Astrocyte (in vitro differentiated cells and primary cell): ENCODE results near the gene CYB561D2. TPM values are rescaled to one million over a fixed set of nuclear protein-coding genes. Genes with fewer than 3 reads are reported as not detected.

ENCODE experiments used
- DNase-seq: peaks from one replicate; pipeline ENCODE4 v3.0.0-alpha.2; 2010; ENCODE audit warnings: low read depth
- FAIRE-seq: peaks from 2 replicates; lab custom pipeline; 2011; peaks lifted over from hg19 to GRCh38; lab: Jason Lieb, UNC
- H2AFZ ChIP-seq: 2 replicates; pipeline ENCODE4 v1.6.0; 2012; ENCODE audit warnings: low read depth, low read length, inconsistent platforms
- H3K27ac ChIP-seq: 2 replicates; pipeline ENCODE4 v1.5.1; 2011; ENCODE audit warnings: low read depth, low read length, inconsistent platforms
- H3K27me3 ChIP-seq: 2 replicates; pipeline ENCODE4 v1.6.0; 2011; ENCODE audit warnings: low read length, inconsistent platforms; ENCODE audit not compliant: insufficient read depth
- H3K36me3 ChIP-seq: 2 replicates; pipeline ENCODE4 v1.5.1; 2011; ENCODE audit warnings: low read length, inconsistent platforms; ENCODE audit not compliant: insufficient read depth
- H3K4me1 ChIP-seq: 2 replicates; pipeline ENCODE4 v1.5.1; 2011; ENCODE audit warnings: low read length, inconsistent platforms; ENCODE audit not compliant: insufficient read depth
- H3K4me2 ChIP-seq: 2 replicates; pipeline ENCODE4 v1.6.0; 2012; ENCODE audit warnings: low read length, inconsistent platforms
- H3K4me3 ChIP-seq: 2 replicates; pipeline ENCODE4 v1.5.1; 2011; ENCODE audit warnings: low read depth, mild to moderate bottlenecking, low read length, inconsistent platforms; ENCODE audit not compliant: insufficient read depth
- H3K79me2 ChIP-seq: 2 replicates; pipeline ENCODE4 v1.6.0; 2012; ENCODE audit warnings: mild to moderate bottlenecking, low read length, inconsistent platforms; ENCODE audit not compliant: insufficient read depth
- H3K9ac ChIP-seq: 2 replicates; pipeline ENCODE4 v1.6.0; 2012; ENCODE audit warnings: mild to moderate bottlenecking, low read length, inconsistent platforms
- H3K9me3 ChIP-seq: 2 replicates; pipeline ENCODE4 v1.5.1; 2012; ENCODE audit warnings: low read depth, mild to moderate bottlenecking, low read length, inconsistent platforms; ENCODE audit not compliant: insufficient read depth
- H4K20me1 ChIP-seq: 2 replicates; pipeline ENCODE4 v1.6.0; 2012; ENCODE audit warnings: low read length, inconsistent platforms; ENCODE audit not compliant: insufficient read depth
- H3K27ac Mint-ChIP-seq: one replicate; pipeline ENCODE4 v1.8.0; 2021; ENCODE audit warnings: mild to moderate bottlenecking, mixed read lengths; ENCODE audit not compliant: unreplicated experiment
- H3K27me3 Mint-ChIP-seq: one replicate; pipeline ENCODE4 v1.8.0; 2021; ENCODE audit warnings: low read depth, mixed read lengths; ENCODE audit not compliant: unreplicated experiment
- H3K36me3 Mint-ChIP-seq: one replicate; pipeline ENCODE4 v1.8.0; 2021; ENCODE audit warnings: low read depth, mixed read lengths; ENCODE audit not compliant: unreplicated experiment
- H3K4me1 Mint-ChIP-seq: one replicate; pipeline ENCODE4 v1.8.0; 2021; ENCODE audit warnings: low read depth, mixed read lengths; ENCODE audit not compliant: unreplicated experiment
- H3K4me3 Mint-ChIP-seq: one replicate; pipeline ENCODE4 v1.8.0; 2021; ENCODE audit warnings: mild to moderate bottlenecking, moderate library complexity, mixed read lengths; ENCODE audit not compliant: unreplicated experiment
- H3K9me3 Mint-ChIP-seq: one replicate; pipeline ENCODE4 v1.8.0; 2021; ENCODE audit warnings: mild to moderate bottlenecking, mixed read lengths; ENCODE audit not compliant: unreplicated experiment
- EZH2 ChIP-seq: IDR thresholded peaks from 2 replicates; pipeline ENCODE4 v1.6.1; 2012; ENCODE audit warnings: mild to moderate bottlenecking, low read length, inconsistent platforms; ENCODE audit not compliant: insufficient read depth
- total RNA-seq: library from RNA; stranded (reverse); gene quantifications from 2 replicates; pipeline ENCODE4 v1.2.1, GENCODE V29; 2021
- TF ChIP-seq, protein P1 (sequence below): IDR thresholded peaks from 2 replicates; pipeline ENCODE4 v1.5.1; 2011; ENCODE audit warnings: low read depth, mild to moderate bottlenecking, inconsistent platforms, low read length, moderate library complexity; ENCODE audit not compliant: insufficient read depth

The CYB561D2 gene
- total RNA-seq, 1 donor from 2014 or later = 19.4 TPM

DNA sequence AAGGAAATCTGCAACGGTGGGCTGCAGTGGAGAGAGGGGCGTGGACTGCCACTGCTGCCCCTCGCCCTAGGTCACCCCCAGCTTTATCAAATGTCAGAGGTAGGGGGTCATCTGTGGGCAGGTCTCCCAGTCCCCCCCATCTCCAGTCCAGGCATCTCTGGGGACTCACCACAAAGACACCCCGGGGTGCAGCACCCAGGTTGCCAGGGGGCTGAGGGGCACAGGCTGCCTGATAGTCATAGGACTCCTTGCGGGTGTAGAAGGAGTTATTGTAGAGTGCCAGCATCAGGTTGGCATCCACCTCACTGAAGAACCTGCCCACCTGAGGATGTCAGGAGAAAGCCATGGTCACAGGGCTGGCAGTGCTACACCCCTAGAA is 15.2 kb downstream of the CYB561D2 start:
- no peaks in the 10 kb centered on the region for H3K4me1 Mint-ChIP-seq
- no peaks in the 10 kb centered on the region for H3K9me3 Mint-ChIP-seq
- Histone ChIP-seq H3K36me3 (no peaks in the 10 kb centered on the region), H3K9me3 (no peaks in the 10 kb centered on the region), H3K9ac (no peak overlapping the region), H3K4me3 (no peak overlapping the region), H2AFZ (no peak overlapping the region), H3K27ac (no peak overlapping the region), H3K79me2 (no peaks in the 10 kb centered on the region), H3K4me2 (peak overlapping the region; percentile 84), H3K27me3 (peaks cover 3% of the 10 kb centered on the region), H3K4me1 (peaks cover 3% of the 10 kb centered on the region), H4K20me1 (no peaks in the 10 kb centered on the region)
- H3K4me3 Mint-ChIP-seq = peak overlapping the region; percentile 27
- no peak for TF ChIP-seq EZH2
- TF ChIP-seq, protein P1, sequence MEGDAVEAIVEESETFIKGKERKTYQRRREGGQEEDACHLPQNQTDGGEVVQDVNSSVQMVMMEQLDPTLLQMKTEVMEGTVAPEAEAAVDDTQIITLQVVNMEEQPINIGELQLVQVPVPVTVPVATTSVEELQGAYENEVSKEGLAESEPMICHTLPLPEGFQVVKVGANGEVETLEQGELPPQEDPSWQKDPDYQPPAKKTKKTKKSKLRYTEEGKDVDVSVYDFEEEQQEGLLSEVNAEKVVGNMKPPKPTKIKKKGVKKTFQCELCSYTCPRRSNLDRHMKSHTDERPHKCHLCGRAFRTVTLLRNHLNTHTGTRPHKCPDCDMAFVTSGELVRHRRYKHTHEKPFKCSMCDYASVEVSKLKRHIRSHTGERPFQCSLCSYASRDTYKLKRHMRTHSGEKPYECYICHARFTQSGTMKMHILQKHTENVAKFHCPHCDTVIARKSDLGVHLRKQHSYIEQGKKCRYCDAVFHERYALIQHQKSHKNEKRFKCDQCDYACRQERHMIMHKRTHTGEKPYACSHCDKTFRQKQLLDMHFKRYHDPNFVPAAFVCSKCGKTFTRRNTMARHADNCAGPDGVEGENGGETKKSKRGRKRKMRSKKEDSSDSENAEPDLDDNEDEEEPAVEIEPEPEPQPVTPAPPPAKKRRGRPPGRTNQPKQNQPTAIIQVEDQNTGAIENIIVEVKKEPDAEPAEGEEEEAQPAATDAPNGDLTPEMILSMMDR = no peak
- no peak for DNase-seq
- H3K36me3 Mint-ChIP-seq = no peaks in the 10 kb centered on the region
- no peak overlapping the region for H3K27ac Mint-ChIP-seq
- FAIRE-seq = no peak
- peaks cover 28% of the 10 kb centered on the region for H3K27me3 Mint-ChIP-seq

DNA sequence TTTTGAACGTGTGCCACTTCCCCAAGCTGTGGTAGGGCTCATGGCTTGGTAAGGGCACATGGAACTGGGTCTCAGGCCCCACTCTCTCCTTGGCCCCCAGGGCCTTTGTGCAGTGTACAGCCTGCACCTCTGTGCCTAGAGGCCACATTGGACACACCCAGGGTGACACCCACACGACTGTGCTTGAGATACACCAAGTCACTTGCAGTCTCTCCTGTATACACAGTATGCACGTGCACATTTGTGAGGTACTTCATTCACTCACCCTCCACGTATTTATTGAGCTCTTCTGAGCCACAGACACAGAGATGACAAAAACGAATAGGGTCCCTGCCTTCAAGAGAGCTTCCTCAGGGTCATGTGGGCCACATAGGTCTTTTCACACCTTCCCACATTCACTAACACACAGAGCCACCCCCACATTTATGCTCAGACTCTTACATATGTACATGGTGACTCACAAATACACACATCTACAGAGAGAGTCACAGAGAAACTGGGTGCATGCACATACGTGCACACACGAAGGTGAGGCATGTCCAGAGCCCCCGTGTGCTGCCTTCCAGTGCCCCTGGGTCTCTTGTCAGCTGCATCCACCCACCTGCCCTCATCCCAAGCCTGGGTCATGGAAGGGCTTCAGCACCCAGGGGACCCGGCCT is 18.5 kb downstream of the CYB561D2 start:
- H3K4me1 Mint-ChIP-seq = peaks cover 8% of the 10 kb centered on the region
- Histone ChIP-seq H3K27ac (no peak overlapping the region), H3K4me1 (peaks cover 3% of the 10 kb centered on the region), H4K20me1 (no peaks in the 10 kb centered on the region), H3K36me3 (no peaks in the 10 kb centered on the region), H3K4me3 (no peak overlapping the region), H3K79me2 (no peaks in the 10 kb centered on the region), H3K27me3 (peaks cover 5% of the 10 kb centered on the region), H3K9ac (no peak overlapping the region), H3K4me2 (no peak overlapping the region), H3K9me3 (no peaks in the 10 kb centered on the region), H2AFZ (no peak overlapping the region)
- no peak for DNase-seq
- FAIRE-seq = no peak
- no peaks in the 10 kb centered on the region for H3K36me3 Mint-ChIP-seq
- TF ChIP-seq EZH2 = no peak
- peaks cover 26% of the 10 kb centered on the region for H3K27me3 Mint-ChIP-seq
- no peaks in the 10 kb centered on the region for H3K9me3 Mint-ChIP-seq
- H3K4me3 Mint-ChIP-seq = no peak overlapping the region
- no peak overlapping the region for H3K27ac Mint-ChIP-seq

DNA sequence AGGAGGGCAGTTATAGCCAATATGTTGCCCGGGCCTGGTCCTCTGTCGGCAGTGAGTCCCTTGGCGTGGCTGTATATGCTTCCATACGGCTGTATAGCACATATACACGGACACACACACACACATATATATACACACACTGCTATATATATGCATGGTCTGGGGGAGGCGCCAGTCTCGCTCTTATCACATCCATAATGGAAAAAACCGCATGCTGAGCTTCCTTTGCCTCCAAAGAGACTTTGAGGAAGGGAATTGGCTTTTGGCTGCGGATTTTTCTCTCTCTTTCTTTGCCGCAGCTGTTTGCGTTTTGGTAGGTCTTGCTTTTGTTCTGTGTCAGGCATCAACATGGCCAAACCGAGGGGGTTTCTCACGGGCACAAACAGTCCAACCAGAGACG is 19.9 kb downstream of the CYB561D2 start:
- no peak overlapping the region for H3K27ac ChIP-seq
- Mint-ChIP-seq H3K4me3 (no peak overlapping the region), H3K27ac (no peak overlapping the region), H3K4me1 (peaks cover 8% of the 10 kb centered on the region), H3K9me3 (no peaks in the 10 kb centered on the region), H3K27me3 (peaks cover 26% of the 10 kb centered on the region), H3K36me3 (no peaks in the 10 kb centered on the region)
- FAIRE-seq (no peak), DNase-seq (no peak)
- H3K4me2 ChIP-seq = no peak overlapping the region
- no peaks in the 10 kb centered on the region for H4K20me1 ChIP-seq
- no peaks in the 10 kb centered on the region for H3K36me3 ChIP-seq
- no peak overlapping the region for H3K4me3 ChIP-seq
- H3K9me3 ChIP-seq = no peaks in the 10 kb centered on the region
- H3K4me1 ChIP-seq = no peaks in the 10 kb centered on the region
- H3K27me3 ChIP-seq = peaks cover 7% of the 10 kb centered on the region
- TF ChIP-seq, protein P1 = peak; percentile 22
- TF ChIP-seq EZH2 = no peak
- H3K79me2 ChIP-seq = no peaks in the 10 kb centered on the region
- H3K9ac ChIP-seq = no peak overlapping the region
- no peak overlapping the region for H2AFZ ChIP-seq
